HCT116 (cell line): ENCODE results near the gene MBOAT1. TPM values are rescaled to one million over a fixed set of nuclear protein-coding genes. Genes with fewer than 3 reads are reported as not detected.
"Not testable (repeated sequence)": the region's sequence is repeated elsewhere in the genome, so short reads cannot be mapped to it uniquely, and the experiment has no call there.

Experiments used
- ATAC-seq: fragments of 200-7000 bp; cut with Tn5 transposase; 2 replicates; pipeline ENCODE4 v1.9.1; 2020; ENCODE audit warnings: mild to moderate bottlenecking, moderate library complexity
- BruUV-seq: library from RNA; stranded (reverse); fragments of 400-500 nt; replicated peaks from 2 replicates; lab custom pipeline; 2021; lab: Mats Ljungman, UMichigan
- CTCF ChIA-PET: fragments of 300-600 bp; sonication (Branson Sonifier 250); formaldehyde crosslinking; loops from one replicate; lab custom pipeline; 2021; ENCODE audit warnings: antibody characterized with exemption; lab: Charles Lee
- POLR2A ChIA-PET: fragments of 300-600, 350-600 bp; sonication (Branson Sonifier 250); formaldehyde crosslinking; loops from one replicate; lab custom pipeline; 2021; ENCODE audit warnings: antibody characterized with exemption; lab: Charles Lee
- RAD21 ChIA-PET, 2 experiments: fragments of 300-600 bp; sonication (Branson Sonifier 250); formaldehyde crosslinking; loops; one replicate each; lab custom pipeline; 2023; ENCODE audit warnings: low total read pairs in 2 of 2; ENCODE audit not compliant: uncharacterized antibody in 2 of 2, unreplicated experiment in 2 of 2, low non-redundant PET in 1 of 2; lab: Charles Lee
- DNase-seq: peaks from one replicate; pipeline ENCODE4 v3.0.0-alpha.2; 2010; ENCODE audit warnings: low read depth, low spot score
- H2AFZ ChIP-seq: fragments of 200-600 bp; shearing (Covaris generic), sonication (generic); 2 replicates; pipeline ENCODE4 v1.6.1; 2017; ENCODE audit warnings: low read depth, mixed run types, mixed read lengths, antibody characterized with exemption, low read length; ENCODE audit not compliant: poor library complexity, severe bottlenecking
- H3K27ac ChIP-seq: 2 replicates; pipeline ENCODE4 v1.5.1; 2012; ENCODE audit warnings: low read depth, low read length
- H3K27me3 ChIP-seq: fragments of 200-600 bp; sonication (generic); 2 replicates; pipeline ENCODE4 v1.6.1; 2016; ENCODE audit warnings: mixed run types, low read length, mixed read lengths; ENCODE audit not compliant: insufficient read depth
- H3K36me3 ChIP-seq, 2 experiments: fragments of 200-500 bp in 1 of 2; fragments of 200-600 bp in 1 of 2; sonication (Bioruptor generic) in 1 of 2; sonication (generic) in 1 of 2; 2 replicates each; pipeline versions ENCODE4 v1.5.1 to v1.6.1; 2014 to 2016; ENCODE audit warnings: low read length in 2 of 2, inconsistent platforms in 1 of 2, mixed read lengths in 1 of 2, mixed run types in 1 of 2; ENCODE audit not compliant: insufficient read depth in 2 of 2, control insufficient read depth in 1 of 2
- H3K4me1 ChIP-seq, 2 experiments: fragments of 200-600 bp in 1 of 2; sonication (generic) in 1 of 2; 2 replicates each; pipeline versions ENCODE4 v1.5.1 to v1.6.1; 2012 to 2017; ENCODE audit warnings: low read length in 2 of 2, inconsistent platforms in 1 of 2, mild to moderate bottlenecking in 1 of 2, mixed read lengths in 1 of 2, mixed run types in 1 of 2, moderate library complexity in 1 of 2; ENCODE audit not compliant: insufficient read depth in 2 of 2, control insufficient read depth in 1 of 2
- H3K4me2 ChIP-seq: fragments of 200-600 bp; sonication (generic); 2 replicates; pipeline ENCODE4 v1.6.1; 2017; ENCODE audit warnings: mixed run types, low read length, mixed read lengths
- H3K4me3 ChIP-seq, 2 experiments: fragments of 200-600 bp in 1 of 2; sonication (generic) in 1 of 2; replicated peaks in 1 of 2; 2 replicates each; pipeline ENCODE4 v1.5.1; 2011 to 2016; ENCODE audit warnings: low read length in 2 of 2, control low read depth in 1 of 2, low read depth in 1 of 2, mild to moderate bottlenecking in 1 of 2, mixed read lengths in 1 of 2, mixed run types in 1 of 2
- H3K79me2 ChIP-seq: fragments of 200-600 bp; sonication (generic); 2 replicates; pipeline ENCODE4 v1.6.1; 2017; ENCODE audit warnings: mild to moderate bottlenecking, mixed run types, low read length, moderate library complexity, mixed read lengths; ENCODE audit not compliant: insufficient read depth
- H3K9ac ChIP-seq: fragments of 200-600 bp; sonication (generic); 2 replicates; pipeline ENCODE4 v1.6.1; 2016; ENCODE audit warnings: low read length, mixed read lengths
- H3K9me2 ChIP-seq: fragments of 200-600 bp; sonication (generic), shearing (Covaris generic); 2 replicates; pipeline ENCODE4 v1.6.1; 2017; ENCODE audit warnings: mixed run types, mild to moderate bottlenecking, moderate library complexity; ENCODE audit not compliant: insufficient read depth
- H3K9me3 ChIP-seq, 2 experiments: fragments of 200-500 bp in 1 of 2; fragments of 200-600 bp in 1 of 2; sonication (Bioruptor generic) in 1 of 2; sonication (generic) in 1 of 2; 2 replicates each; pipeline ENCODE4 v1.6.1; 2014 to 2017; ENCODE audit warnings: low read length in 2 of 2, mixed read lengths in 2 of 2, inconsistent platforms in 1 of 2, low read depth in 1 of 2, mild to moderate bottlenecking in 1 of 2, mixed run types in 1 of 2, moderate library complexity in 1 of 2; ENCODE audit not compliant: control insufficient read depth in 1 of 2, insufficient read depth in 1 of 2
- H4K20me1 ChIP-seq: fragments of 200-600 bp; sonication (generic), shearing (Covaris generic); 2 replicates; pipeline ENCODE4 v1.6.1; 2017; ENCODE audit warnings: mixed run types, mild to moderate bottlenecking, moderate library complexity; ENCODE audit not compliant: insufficient read depth
- SP1 ChIP-seq: IDR thresholded peaks from 2 replicates; pipeline ENCODE4 v1.6.1; 2012; ENCODE audit warnings: low read depth
- TCF7L2 ChIP-seq: IDR thresholded peaks from 2 replicates; pipeline ENCODE4 v1.7.0; 2011; ENCODE audit warnings: borderline replicate concordance, inconsistent platforms; ENCODE audit not compliant: insufficient read depth, insufficient read length; ENCODE audit errors: extremely low read depth
- YY1 ChIP-seq: IDR thresholded peaks from 2 replicates; pipeline ENCODE4 v1.6.1; 2011; ENCODE audit warnings: low read length, low read depth, moderate library complexity, mild to moderate bottlenecking; ENCODE audit not compliant: insufficient replicate concordance; ENCODE audit errors: extremely low read depth
- ZFX ChIP-seq: fragments of 450-650 bp; IDR thresholded peaks from 2 replicates; pipeline ENCODE4 v1.6.1; 2017
- intact Hi-C: fragments of 100-400 bp; cut with micrococcal nuclease; formaldehyde crosslinking; loops from 2 replicates; pipeline ENCODE4 v1.10.0; 2022
- total RNA-seq: library from RNA; stranded (reverse); gene quantifications from one replicate; pipeline ENCODE4 v1.2.1, GENCODE V29; 2021; ENCODE audit not compliant: unreplicated experiment

MBOAT1 gene
- total RNA-seq, 1 experiment from 2014 or later = 11.7 TPM

GRCh38 chr6:20246125-20246524 is 33.9 kb upstream of the MBOAT1 start:
- Histone ChIP-seq H3K4me3 (no peak overlapping the region), H3K9me2 (no peaks in the 10 kb centered on the region), H4K20me1 (no peaks in the 10 kb centered on the region), H3K27ac (no peak overlapping the region), H3K36me3 (no peaks in the 10 kb centered on the region), H3K9ac (no peak overlapping the region), H2AFZ (peak overlapping the region; percentile 13), H3K27me3 (no peaks in the 10 kb centered on the region)
- no TSS peak for BruUV-seq
- no peak for DNase-seq
- POLR2A ChIA-PET = no interaction called here
- ATAC-seq = no peak
- intact Hi-C loops = no loop called here
- no peak for TF ChIP-seq YY1
- no peak for TF ChIP-seq SP1
- no peak for TF ChIP-seq ZFX
- no peak for TF ChIP-seq TCF7L2
- TF ChIP-seq, all 23 proteins: peak for 0
- Histone ChIP-seq H3K79me2 (no peaks in the 10 kb centered on the region), H3K9me3 (no peaks in the 10 kb centered on the region), H3K4me1 (0 out of 4 replicates have a peak, but pooled peaks cover 0 to 3% of the 10 kb centered on the region in 2 experiments), H3K4me2 (no peak overlapping the region)
- ChIA-PET CTCF (no interaction called here), RAD21 (no interaction called here)

GRCh38 chr6:20244807-20245681 is 32.8 kb upstream of the MBOAT1 start:
- H3K4me2 ChIP-seq, CTCF ChIA-PET, H4K20me1 ChIP-seq, POLR2A ChIA-PET, H3K36me3 ChIP-seq, H2AFZ ChIP-seq, H3K27ac ChIP-seq, H3K4me1 ChIP-seq, H3K9me2 ChIP-seq, H3K9me3 ChIP-seq, BruUV-seq, H3K79me2 ChIP-seq, H3K27me3 ChIP-seq, ATAC-seq, RAD21 ChIA-PET, H3K4me3 ChIP-seq, H3K9ac ChIP-seq, DNase-seq, intact Hi-C loops: not testable (repeated sequence)
